Osteoblast (primary cell): Measurements from ENCODE around the gene METAP2. TPM values are rescaled to one million over a fixed set of nuclear protein-coding genes. Genes with fewer than 3 reads are reported as not detected.
"Not testable (repeated sequence)": the region's sequence is repeated elsewhere in the genome, so short reads cannot be mapped to it uniquely, and the experiment has no call there.

ENCODE experiments used
- DNase-seq: peaks from one replicate; pipeline ENCODE4 v3.0.0; 2011; ENCODE audit warnings: low spot score, mixed read lengths; ENCODE audit not compliant: insufficient read length; ENCODE audit errors: missing footprints
- H2AFZ ChIP-seq: 2 replicates; pipeline ENCODE4 v1.6.0; 2011; ENCODE audit warnings: mild to moderate bottlenecking, low read length
- H3K27ac ChIP-seq: 2 replicates; pipeline ENCODE4 v1.5.1; 2011; ENCODE audit warnings: mild to moderate bottlenecking, low read depth, low read length, moderate library complexity
- H3K27me3 ChIP-seq: 2 replicates; pipeline ENCODE4 v1.6.0; 2012; ENCODE audit warnings: mild to moderate bottlenecking, control low read depth, inconsistent platforms, low read length, moderate library complexity; ENCODE audit not compliant: insufficient read depth
- H3K36me3 ChIP-seq: 2 replicates; pipeline ENCODE4 v1.5.1; 2011; ENCODE audit warnings: mild to moderate bottlenecking, low read length, control low read depth, moderate library complexity; ENCODE audit not compliant: insufficient read depth
- H3K4me1 ChIP-seq: 2 replicates; pipeline ENCODE4 v1.5.1; 2011; ENCODE audit warnings: mild to moderate bottlenecking, low read length, control low read depth, moderate library complexity; ENCODE audit not compliant: insufficient read depth
- H3K4me2 ChIP-seq: 2 replicates; pipeline ENCODE4 v1.6.0; 2011; ENCODE audit warnings: mild to moderate bottlenecking, low read length; ENCODE audit not compliant: insufficient read depth
- H3K4me3 ChIP-seq: fragments of 200-600 bp; sonication (generic); 3 replicates; pipeline ENCODE4 v1.5.1; 2012; ENCODE audit warnings: mild to moderate bottlenecking, low read length, inconsistent platforms; ENCODE audit not compliant: insufficient read depth
- H3K79me2 ChIP-seq: 2 replicates; pipeline ENCODE4 v1.6.0; 2012; ENCODE audit warnings: mild to moderate bottlenecking, low read length, control low read depth, inconsistent platforms; ENCODE audit not compliant: insufficient read depth
- H3K9me3 ChIP-seq: 2 replicates; pipeline ENCODE4 v1.5.1; 2011; ENCODE audit warnings: low read depth, low read length, control low read depth
- H4K20me1 ChIP-seq: 2 replicates; pipeline ENCODE4 v1.6.0; 2012; ENCODE audit warnings: mild to moderate bottlenecking, low read length, control low read depth; ENCODE audit not compliant: insufficient read depth
- CTCF ChIP-seq: IDR thresholded peaks from 2 replicates; pipeline ENCODE4 v1.5.1; 2011; ENCODE audit warnings: mild to moderate bottlenecking, low read depth, low read length, moderate library complexity; ENCODE audit errors: extremely low read depth
- total RNA-seq: library from RNA; depleted of rRNA; stranded (reverse); fragments of >200 nt; gene quantifications from 2 replicates; pipeline ENCODE4 v1.2.3, GENCODE V29; 2012

METAP2 gene
- total RNA-seq, 1 donor, result 80.7 TPM

GRCh38 chr12:95454780-95455215 is 19.2 kb upstream of the METAP2 start:
- not testable (repeated sequence) for H3K4me2 ChIP-seq, H3K4me1 ChIP-seq, H3K79me2 ChIP-seq, H2AFZ ChIP-seq, H3K4me3 ChIP-seq, H3K27ac ChIP-seq, H3K27me3 ChIP-seq, H3K9me3 ChIP-seq, H3K36me3 ChIP-seq, DNase-seq, H4K20me1 ChIP-seq

GRCh38 chr12:95457605-95458004 is 16.3 kb upstream of the METAP2 start:
- not testable (repeated sequence) for H2AFZ ChIP-seq, H3K27ac ChIP-seq, H3K4me3 ChIP-seq, H3K36me3 ChIP-seq, H3K9me3 ChIP-seq, H4K20me1 ChIP-seq, H3K4me1 ChIP-seq, H3K79me2 ChIP-seq, DNase-seq, H3K4me2 ChIP-seq, H3K27me3 ChIP-seq

GRCh38 chr12:95458761-95459160 is 15.2 kb upstream of the METAP2 start:
- peaks cover 8% of the 10 kb centered on the region for H3K9me3 ChIP-seq
- no peak overlapping the region for H3K27ac ChIP-seq
- H3K27me3 ChIP-seq, result peaks cover 3% of the 10 kb centered on the region
- no peak for DNase-seq
- H4K20me1 ChIP-seq, result no peaks in the 10 kb centered on the region
- TF ChIP-seq CTCF, result no peak
- no peak overlapping the region for H3K4me2 ChIP-seq
- no peaks in the 10 kb centered on the region for H3K36me3 ChIP-seq
- no peak overlapping the region for H3K4me3 ChIP-seq
- no peaks in the 10 kb centered on the region for H3K4me1 ChIP-seq
- H3K79me2 ChIP-seq, result no peaks in the 10 kb centered on the region
- no peak overlapping the region for H2AFZ ChIP-seq

GRCh38 chr12:95459310-95459709 is 14.6 kb upstream of the METAP2 start:
- Histone ChIP-seq H4K20me1 (no peaks in the 10 kb centered on the region), H3K79me2 (no peaks in the 10 kb centered on the region), H3K36me3 (no peaks in the 10 kb centered on the region), H2AFZ (no peak overlapping the region), H3K4me2 (no peak overlapping the region), H3K27me3 (peaks cover 3% of the 10 kb centered on the region), H3K4me1 (no peaks in the 10 kb centered on the region), H3K4me3 (no peak overlapping the region), H3K9me3 (peaks cover 8% of the 10 kb centered on the region), H3K27ac (no peak overlapping the region)
- no peak for TF ChIP-seq CTCF
- no peak for DNase-seq

- Histone ChIP-seq H3K27ac (no peak overlapping the region), H3K4me1 (no peaks in the 10 kb centered on the region), H3K4me3 (no peak overlapping the region), H3K4me2 (no peak overlapping the region), H3K79me2 (no peaks in the 10 kb centered on the region), H4K20me1 (no peaks in the 10 kb centered on the region), H2AFZ (no peak overlapping the region), H3K36me3 (no peaks in the 10 kb centered on the region), H3K27me3 (peaks cover 3% of the 10 kb centered on the region), H3K9me3 (peaks cover 8% of the 10 kb centered on the region)
- no peak for DNase-seq
- no peak for TF ChIP-seq CTCF
These were observed 13.8 kb upstream of the METAP2 start for GRCh38 chr12:95460105-95460504.
